Measurements from ENCODE around the gene LENG9.
A peak's percentile ranks its signal among the peaks of the same experiment; 100 is the strongest.

Gene LENG9

DNA sequence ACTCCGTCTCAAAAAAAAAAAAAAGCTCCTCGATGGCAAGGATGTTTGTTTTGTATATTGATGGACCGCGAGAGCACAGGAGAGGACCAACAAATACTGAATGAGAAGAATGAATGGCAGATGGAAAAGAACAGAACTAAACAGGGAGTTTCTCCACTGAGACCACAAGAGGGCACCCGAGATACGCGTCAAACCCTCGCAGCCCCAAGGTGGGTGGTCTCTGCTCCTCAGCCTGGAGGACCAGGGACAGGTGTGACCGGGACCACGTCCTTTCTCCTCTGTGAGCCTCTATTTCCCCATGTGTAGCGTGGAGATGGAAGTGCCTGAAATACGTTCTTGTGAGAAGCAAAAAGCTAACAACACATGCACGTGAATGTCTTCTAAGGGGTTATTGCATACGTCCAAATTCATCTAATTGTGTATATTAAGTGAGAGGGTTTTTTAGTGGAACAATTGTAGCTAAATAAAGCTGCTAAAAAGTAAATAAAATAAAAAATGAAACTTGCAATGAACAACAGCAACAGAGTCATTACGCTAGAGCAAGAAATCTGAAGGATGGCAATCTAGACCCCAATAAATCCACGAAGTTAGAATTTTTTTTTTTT, 17.9 kb upstream of the LENG9 start:
- Histone ChIP-seq H3K36me3 (ENCODE audit: control insufficient read depth in 2 of 2, insufficient read depth in 1 of 2, low read length in 2 of 2) (no peaks in the 10 kb centered on the region), H3K9me3 (ENCODE audit: control insufficient read depth, insufficient read depth, low read depth, low read length) (no peaks in the 10 kb centered on the region), H3K4me1 (ENCODE audit: control insufficient read depth, insufficient read depth, low read length) (no peaks in the 10 kb centered on the region), H3K27ac (ENCODE audit: extremely low read depth, low read depth, low read length) (no peak overlapping the region), H3K4me3 (ENCODE audit: low read depth, low read length) (no peak overlapping the region)
- TF ChIP-seq ZNF654 (tag by site-specific recombination; IDR thresholded peaks at IDR 0.05; ENCODE audit: low read depth) (peak; percentile 72), ZNF518A (tag by site-specific recombination; conservative IDR thresholded peaks at IDR 0.05; ENCODE audit: low read depth) (no peak), SETDB1 (IDR thresholded peaks at IDR 0.05; ENCODE audit: insufficient read length, low read length) (no peak), ZNF561 (tag by site-specific recombination; IDR thresholded peaks at IDR 0.05; ENCODE audit: borderline replicate concordance) (no peak)
- TF ChIP-seq, protein P1, sequence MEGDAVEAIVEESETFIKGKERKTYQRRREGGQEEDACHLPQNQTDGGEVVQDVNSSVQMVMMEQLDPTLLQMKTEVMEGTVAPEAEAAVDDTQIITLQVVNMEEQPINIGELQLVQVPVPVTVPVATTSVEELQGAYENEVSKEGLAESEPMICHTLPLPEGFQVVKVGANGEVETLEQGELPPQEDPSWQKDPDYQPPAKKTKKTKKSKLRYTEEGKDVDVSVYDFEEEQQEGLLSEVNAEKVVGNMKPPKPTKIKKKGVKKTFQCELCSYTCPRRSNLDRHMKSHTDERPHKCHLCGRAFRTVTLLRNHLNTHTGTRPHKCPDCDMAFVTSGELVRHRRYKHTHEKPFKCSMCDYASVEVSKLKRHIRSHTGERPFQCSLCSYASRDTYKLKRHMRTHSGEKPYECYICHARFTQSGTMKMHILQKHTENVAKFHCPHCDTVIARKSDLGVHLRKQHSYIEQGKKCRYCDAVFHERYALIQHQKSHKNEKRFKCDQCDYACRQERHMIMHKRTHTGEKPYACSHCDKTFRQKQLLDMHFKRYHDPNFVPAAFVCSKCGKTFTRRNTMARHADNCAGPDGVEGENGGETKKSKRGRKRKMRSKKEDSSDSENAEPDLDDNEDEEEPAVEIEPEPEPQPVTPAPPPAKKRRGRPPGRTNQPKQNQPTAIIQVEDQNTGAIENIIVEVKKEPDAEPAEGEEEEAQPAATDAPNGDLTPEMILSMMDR (tag by site-specific recombination; IDR thresholded peaks at IDR 0.05), result peak; percentile 67
- POLR2A ChIA-PET, result interaction anchor here (0.7 kb wide), 1 partner anchor 937 kb away, joined by 11 read pairs; no protein-coding TSS in a partner anchor
- CTCF ChIA-PET, result interaction anchor here (0.6 to 6.5 kb wide), 37 partner anchors 8 to 1204 kb away, joined by 3 to 65 read pairs (median 4); partner anchors contain the start of genes LAIR2 and LENG8

- H3K9me3 ChIP-seq (ENCODE audit: control insufficient read depth, insufficient read depth, low read depth, low read length), result no peaks in the 10 kb centered on the region
Observed at GRCh38 chr19:54480051-54480450, 16.5 kb upstream of the LENG9 start.

More at GRCh38 chr19:54480051-54480450, 16.5 kb upstream of the LENG9 start:
- H3K36me3 ChIP-seq (ENCODE audit: control insufficient read depth in 2 of 2, insufficient read depth in 1 of 2, low read length in 2 of 2), result no peaks in the 10 kb centered on the region
- no peak for TF ChIP-seq ZBTB21 (tag by site-specific recombination; IDR thresholded peaks at IDR 0.05)
- TF ChIP-seq, protein P2, sequence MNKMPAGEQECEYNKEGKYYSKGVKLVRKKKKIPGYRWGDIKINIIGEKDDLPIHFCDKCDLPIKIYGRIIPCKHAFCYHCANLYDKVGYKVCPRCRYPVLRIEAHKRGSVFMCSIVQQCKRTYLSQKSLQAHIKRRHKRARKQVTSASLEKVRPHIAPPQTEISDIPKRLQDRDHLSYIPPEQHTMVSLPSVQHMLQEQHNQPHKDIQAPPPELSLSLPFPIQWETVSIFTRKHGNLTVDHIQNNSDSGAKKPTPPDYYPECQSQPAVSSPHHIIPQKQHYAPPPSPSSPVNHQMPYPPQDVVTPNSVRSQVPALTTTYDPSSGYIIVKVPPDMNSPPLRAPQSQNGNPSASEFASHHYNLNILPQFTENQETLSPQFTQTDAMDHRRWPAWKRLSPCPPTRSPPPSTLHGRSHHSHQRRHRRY (tag by site-specific recombination; IDR thresholded peaks at IDR 0.05), result no peak
- no peak for TF ChIP-seq ZNF394 (tag by site-specific recombination; IDR thresholded peaks at IDR 0.05; ENCODE audit: borderline replicate concordance)
- no peak for TF ChIP-seq ZNF280D (tag by site-specific recombination; IDR thresholded peaks at IDR 0.05)
- H3K4me1 ChIP-seq (ENCODE audit: control insufficient read depth, insufficient read depth, low read length), result no peaks in the 10 kb centered on the region
- H3K27ac ChIP-seq (ENCODE audit: extremely low read depth, low read depth, low read length), result no peak overlapping the region
- ChIA-PET POLR2A (no interaction called here), CTCF (interaction anchor here (0.5 to 6.5 kb wide), 9 partner anchors 10 to 1025 kb away, joined by 3 to 65 read pairs (median 9); partner anchors contain the start of gene LAIR2)
- H3K4me3 ChIP-seq (ENCODE audit: low read depth, low read length), result no peak overlapping the region
